DOHH2 (cell line): ENCODE results near the gene EIF3B.

Experiments used
- CTCF ChIP-seq: fragments of 200-600 bp; sonication (generic); IDR thresholded peaks from one replicate; pipeline ENCODE4 v1.5.1; 2014; ENCODE audit warnings: antibody characterized with exemption, mild to moderate bottlenecking, low read depth, low read length; ENCODE audit not compliant: poor library complexity, severe bottlenecking
- EZH2phosphoT487 ChIP-seq: fragments of 200-600 bp; sonication (generic); IDR thresholded peaks from 2 replicates; pipeline ENCODE4 v1.6.1; 2017; ENCODE audit warnings: borderline replicate concordance, mild to moderate bottlenecking, antibody characterized with exemption, low read length, moderate library complexity, mixed read lengths

GRCh38 chr7:2371329-2371728, 16.7 kb downstream of the EIF3B start:
- TF ChIP-seq CTCF (no peak), EZH2phosphoT487 (no peak)
